ENCODE results near the gene TNFRSF6B. TPM values are rescaled to one million over a fixed set of nuclear protein-coding genes. Genes with fewer than 3 reads are reported as not detected.

TNFRSF6B gene
- total and polyA plus RNA-seq, 2 of the 4 experiments (the other 2 are of a cell fraction) = 1.3 to 11.0 TPM

DNA sequence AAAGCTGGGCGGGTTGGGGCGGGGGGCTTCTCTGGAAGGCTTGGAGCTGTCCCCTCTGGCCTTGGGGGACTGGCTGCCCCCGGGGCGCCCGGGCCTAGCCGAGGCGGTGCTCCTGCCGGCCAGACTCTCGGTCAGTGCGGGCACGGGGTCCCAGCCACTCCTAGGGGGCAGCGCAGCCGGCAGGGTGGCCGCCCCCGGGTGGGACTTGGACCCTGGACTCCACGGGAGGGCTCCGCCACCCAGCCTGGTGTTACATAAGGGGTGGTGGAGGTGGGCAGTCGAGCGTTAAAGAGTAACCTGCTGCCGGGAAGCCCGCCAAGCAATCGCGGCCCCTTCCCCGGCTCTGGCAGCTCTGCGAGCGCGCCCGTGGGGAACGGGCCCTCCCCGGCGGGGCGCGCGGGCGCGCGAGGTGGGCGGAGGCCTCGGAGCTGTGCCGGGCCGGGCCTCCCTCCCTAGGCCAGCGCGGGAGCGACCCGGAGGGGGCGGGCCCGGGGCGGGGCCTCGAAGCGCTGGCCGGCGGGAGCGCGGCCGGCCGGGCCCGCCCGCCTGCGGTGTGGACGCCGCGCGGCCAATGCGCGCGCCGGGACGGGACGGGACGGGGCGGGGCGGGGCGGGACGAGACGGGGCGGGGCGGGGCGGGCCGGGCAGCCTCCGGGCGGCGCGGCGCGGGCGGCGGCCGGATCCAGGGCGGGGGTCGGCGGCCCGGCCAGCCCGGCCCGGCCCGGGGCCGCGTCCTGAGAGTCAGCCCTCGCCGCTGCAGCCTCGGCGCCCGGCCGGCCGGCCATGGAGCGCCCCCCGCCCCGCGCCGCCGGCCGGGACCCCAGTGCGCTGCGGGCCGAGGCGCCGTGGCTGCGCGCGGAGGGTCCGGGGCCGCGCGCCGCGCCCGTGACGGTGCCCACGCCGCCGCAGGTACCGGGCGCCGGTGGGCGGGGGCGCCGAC lies 42.9 kb downstream of the TNFRSF6B start, which contains the start of gene SLC2A4RG:
TSS of gene SLC2A4RG (plus strand) at position 647 of the 940 bp plus-strand sequence. CDS start at position 784, 137 bp downstream.
- intact Hi-C loops (cut with micrococcal nuclease) (no loop called here), in situ Hi-C loops (cut with MboI; ENCODE audit: low sequenced_read_pairs) (no loop called here), dilution Hi-C loops (cut with HindIII; ENCODE audit: low sequenced_read_pairs, unreplicated experiment) (no loop called here)
- BruUV-seq (replicated peaks) = no TSS peak
- Histone ChIP-seq H4K5ac (ENCODE audit: low read depth, low read length) (peak within 1 kb of the TSS; percentile 19), H3K36me3 (ENCODE audit: control insufficient read depth, insufficient read depth, low read length) (peaks cover 37% of the 10 kb centered on the region; the same call in 1 of the 2 replicates), H3K9me3 (ENCODE audit: control insufficient read depth, insufficient read depth, low read length) (no peaks in the 10 kb centered on the region), H4K8ac (ENCODE audit: low read depth in 2 of 2, low read length in 2 of 2) (peak within 1 kb of the TSS; percentile 63 to 88), H3K27ac (ENCODE audit: insufficient read depth, low read length) (peak within 1 kb of the TSS; percentile 91), H2AK9ac (replicated peaks; ENCODE audit: low read depth, low read length, poor library complexity) (peak within 1 kb of the TSS; percentile 99), H3K18ac (ENCODE audit: low read depth, low read length) (no peak within 1 kb of the TSS; the same call in 1 of the 2 replicates), H4K20me1 (ENCODE audit: insufficient read depth, low read length) (peaks cover 22% of the 10 kb centered on the region), H3K14ac (replicated peaks; ENCODE audit: low read depth, low read length) (peak within 1 kb of the TSS; percentile 93), H2AK5ac (ENCODE audit: low read depth, low read length) (peak within 1 kb of the TSS; percentile 89), H2BK20ac (ENCODE audit: low read depth, low read length) (no peak within 1 kb of the TSS), H3K4me2 (ENCODE audit: low read depth, low read length) (peak within 1 kb of the TSS; percentile 87), H3K4me1 (ENCODE audit: control insufficient read depth, insufficient read depth, low read length) (peaks cover 10% of the 10 kb centered on the region), H3K9ac (ENCODE audit: low read depth, low read length) (peak within 1 kb of the TSS; percentile 87), H3K79me1 (ENCODE audit: low read depth in 1 of 2, low read length in 2 of 2) (peaks cover 4 to 12% of the 10 kb centered on the region in 2 experiments; a peak in 2 of 4 replicates), H2BK120ac (ENCODE audit: low read depth, low read length) (no peak within 1 kb of the TSS), H2BK5ac (ENCODE audit: low read depth, low read length, poor library complexity, severe bottlenecking) (peak within 1 kb of the TSS; percentile 75), H3K56ac (ENCODE audit: extremely low read depth, insufficient read depth, low read length) (peak within 1 kb of the TSS; percentile 90), H3K9me1 (ENCODE audit: insufficient read depth, low read length) (no peaks in the 10 kb centered on the region), H3K4me3 (ENCODE audit: insufficient read depth, low read depth, low read length) (peak within 1 kb of the TSS; percentile 54), H2AFZ (replicated peaks; ENCODE audit: low read length, poor library complexity) (peak within 1 kb of the TSS; percentile 82), H3K23ac (ENCODE audit: low read depth, low read length) (peak within 1 kb of the TSS; percentile 94), H3K27me3 (ENCODE audit: control insufficient read depth, insufficient read depth, low read length) (no peaks in the 10 kb centered on the region), H3K4ac (ENCODE audit: low read depth, low read length) (peak within 1 kb of the TSS; percentile 94), H4K91ac (ENCODE audit: insufficient read depth, low read depth, low read length) (peak within 1 kb of the TSS; percentile 88), H2BK15ac (ENCODE audit: low read depth, low read length) (no peak within 1 kb of the TSS)
- WGBS, 2 experiments (ENCODE audit: extremely low coverage in 2 of 2, insufficient read length in 1 of 2) = 0% methylated on average over 45 of the region's 136 CpGs; no CpG with 5 or more reads in 1 of the 2 experiments
- CTCF ChIA-PET = interaction anchor here (0.5 kb wide), 1 partner anchor 40 kb away, joined by 5 read pairs; no protein-coding TSS in a partner anchor
- ATAC-seq (ENCODE audit: low read depth) = peak; percentile 74
- POLR2A ChIA-PET (ENCODE audit: unreplicated experiment) = interaction anchor here (0.6 kb wide), 1 partner anchor 12 kb away, joined by 13 read pairs; no protein-coding TSS in a partner anchor
- TF ChIP-seq MAZ (IDR thresholded peaks at IDR 0.05; ENCODE audit: borderline replicate concordance, low read depth, low read length) (peak; percentile 28; the same call in 1 of the 2 replicates), MXI1 (IDR thresholded peaks at IDR 0.05; ENCODE audit: borderline replicate concordance, low read depth, low read length) (no peak), SMC3 (IDR thresholded peaks at IDR 0.05; ENCODE audit: low read depth, low read length) (no peak), FOS (IDR thresholded peaks at IDR 0.05; ENCODE audit: low read depth, low read length) (no peak), NFE2L2 (IDR thresholded peaks at IDR 0.05; ENCODE audit: low read depth, low read length) (no peak)
- peak; percentile 62 for DNase-seq
